Smooth muscle cell of the brain vasculature (primary cell): Measurements from ENCODE around the gene CASKIN2.

Source experiments
- DNase-seq: peaks from one replicate; pipeline ENCODE4 v3.0.0-alpha.2; 2012; ENCODE audit warnings: low read depth, low spot score

CASKIN2 gene

GRCh38 chr17:75515496-75516254, at the start of gene CASKIN2:
Gene CASKIN2, minus strand, starts transcription at chr17:75515537. Its CDS starts 1,733 bp downstream, at chr17:75513804.
- peak; percentile 65 for DNase-seq

- no peak for DNase-seq
Measured at GRCh38 chr17:75565066-75565465, 49.7 kb upstream of the CASKIN2 start.

GRCh38 chr17:75564195-75564594, 48.9 kb upstream of the CASKIN2 start:
- DNase-seq: no peak

GRCh38 chr17:75563063-75563758, 47.9 kb upstream of the CASKIN2 start:
- no peak for DNase-seq

- DNase-seq: no peak
Measured at GRCh38 chr17:75561927-75562603, 46.7 kb upstream of the CASKIN2 start.

- no peak for DNase-seq
Measured at GRCh38 chr17:75559958-75560533, 44.7 kb upstream of the CASKIN2 start.

GRCh38 chr17:75558666-75559530, 43.6 kb upstream of the CASKIN2 start:
- no peak for DNase-seq

GRCh38 chr17:75557852-75558665, 42.7 kb upstream of the CASKIN2 start:
- DNase-seq: no peak

- DNase-seq: no peak
Measured at GRCh38 chr17:75557075-75557851, 41.9 kb upstream of the CASKIN2 start.

GRCh38 chr17:75555679-75556153, 40.4 kb upstream of the CASKIN2 start:
- no peak for DNase-seq

- no peak for DNase-seq
Measured at GRCh38 chr17:75553295-75554110, 38.2 kb upstream of the CASKIN2 start.

- DNase-seq: no peak
Measured at GRCh38 chr17:75552425-75553294, 37.3 kb upstream of the CASKIN2 start.

GRCh38 chr17:75551266-75551665, 35.9 kb upstream of the CASKIN2 start:
- DNase-seq: no peak

GRCh38 chr17:75550139-75550465, 34.8 kb upstream of the CASKIN2 start:
- DNase-seq: no peak

GRCh38 chr17:75549246-75550138, 34.2 kb upstream of the CASKIN2 start:
- no peak for DNase-seq

GRCh38 chr17:75548813-75549212, 33.5 kb upstream of the CASKIN2 start:
- DNase-seq: no peak

GRCh38 chr17:75547091-75547490, 31.8 kb upstream of the CASKIN2 start:
- DNase-seq: no peak
